DND-41 (cell line): ENCODE data around the gene MOCOS.

Experiments
- ATAC-seq: fragments of 200-7000 bp; cut with Tn5 transposase; 3 replicates; pipeline ENCODE4 v1.9.1; 2021; ENCODE audit warnings: low read depth; ENCODE audit not compliant: insufficient read depth
- DNase-seq: peaks from one replicate; pipeline ENCODE4 v3.0.0-alpha.2; 2020
- H2AFZ ChIP-seq: 2 replicates; pipeline ENCODE4 v1.6.0; 2012; ENCODE audit warnings: low read depth, low read length
- H3K27ac ChIP-seq: 2 replicates; pipeline ENCODE4 v1.5.1; 2012; ENCODE audit warnings: low read length, inconsistent platforms
- H3K27me3 ChIP-seq: fragments of 200-600 bp; sonication (generic); 2 replicates; pipeline ENCODE4 v1.6.0; 2012; ENCODE audit warnings: low read length, mild to moderate bottlenecking, inconsistent platforms; ENCODE audit not compliant: insufficient read depth, poor library complexity
- H3K36me3 ChIP-seq: 2 replicates; pipeline ENCODE4 v1.5.1; 2012; ENCODE audit warnings: low read length, inconsistent platforms; ENCODE audit not compliant: insufficient read depth
- H3K4me1 ChIP-seq: 2 replicates; pipeline ENCODE4 v1.5.1; 2012; ENCODE audit warnings: mild to moderate bottlenecking, low read length; ENCODE audit not compliant: insufficient read depth
- H3K4me2 ChIP-seq: 2 replicates; pipeline ENCODE4 v1.6.0; 2012; ENCODE audit warnings: mild to moderate bottlenecking, moderate library complexity, low read length, inconsistent platforms; ENCODE audit not compliant: insufficient read depth
- H3K4me3 ChIP-seq, 2 experiments: fragments of 200-600 bp in 1 of 2; shearing (Covaris generic) in 1 of 2; 2 replicates each; pipeline ENCODE4 v1.5.1; 2012 to 2016; ENCODE audit warnings: inconsistent platforms in 2 of 2, low read length in 2 of 2, mild to moderate bottlenecking in 2 of 2, low read depth in 1 of 2, moderate library complexity in 1 of 2
- H3K79me2 ChIP-seq: 2 replicates; pipeline ENCODE4 v1.6.0; 2012; ENCODE audit warnings: low read length, inconsistent platforms; ENCODE audit not compliant: insufficient read depth
- H3K9ac ChIP-seq: 2 replicates; pipeline ENCODE4 v1.6.0; 2012; ENCODE audit warnings: low read depth, mild to moderate bottlenecking, inconsistent platforms, low read length, moderate library complexity
- H3K9me3 ChIP-seq: 2 replicates; pipeline ENCODE4 v1.5.1; 2012; ENCODE audit warnings: low read length, moderate library complexity, mild to moderate bottlenecking, inconsistent platforms; ENCODE audit not compliant: insufficient read depth, severe bottlenecking
- H4K20me1 ChIP-seq: 2 replicates; pipeline ENCODE4 v1.6.0; 2012; ENCODE audit warnings: low read length; ENCODE audit not compliant: insufficient read depth
- CTCF ChIP-seq: IDR thresholded peaks from 2 replicates; pipeline ENCODE4 v1.5.1; 2012; ENCODE audit warnings: borderline replicate concordance, low read length, moderate library complexity, mild to moderate bottlenecking; ENCODE audit not compliant: poor library complexity, severe bottlenecking; ENCODE audit errors: extremely low read depth
- EZH2 ChIP-seq: IDR thresholded peaks from 3 replicates; pipeline ENCODE4 v1.6.1; 2012; ENCODE audit warnings: borderline replicate concordance, low read depth, mild to moderate bottlenecking, moderate library complexity, low read length, inconsistent platforms; ENCODE audit not compliant: severe bottlenecking

Gene MOCOS

GRCh38 chr18:36197511-36198166 is 10.3 kb downstream of the MOCOS start:
- Histone ChIP-seq H3K36me3 (no peaks in the 10 kb centered on the region), H3K27me3 (no peaks in the 10 kb centered on the region), H3K4me1 (no peaks in the 10 kb centered on the region), H2AFZ (no peak overlapping the region), H3K4me3 (no peak overlapping the region), H3K79me2 (no peaks in the 10 kb centered on the region), H3K4me2 (no peak overlapping the region), H3K9me3 (no peaks in the 10 kb centered on the region), H3K27ac (no peak overlapping the region), H4K20me1 (no peaks in the 10 kb centered on the region), H3K9ac (no peak overlapping the region)
- TF ChIP-seq CTCF (no peak), EZH2 (no peak)
- DNase-seq (no peak), ATAC-seq (no peak)

GRCh38 chr18:36199691-36200295 is 12.5 kb downstream of the MOCOS start:
- TF ChIP-seq EZH2 (no peak), CTCF (no peak)
- ATAC-seq, result no peak
- H3K4me1 ChIP-seq, result no peaks in the 10 kb centered on the region
- no peak overlapping the region for H3K9ac ChIP-seq
- H3K79me2 ChIP-seq, result no peaks in the 10 kb centered on the region
- DNase-seq, result no peak
- H3K4me2 ChIP-seq, result no peak overlapping the region
- H3K27me3 ChIP-seq, result no peaks in the 10 kb centered on the region
- no peaks in the 10 kb centered on the region for H4K20me1 ChIP-seq
- no peak overlapping the region for H3K4me3 ChIP-seq
- no peak overlapping the region for H3K27ac ChIP-seq
- no peak overlapping the region for H2AFZ ChIP-seq
- H3K36me3 ChIP-seq, result no peaks in the 10 kb centered on the region
- no peaks in the 10 kb centered on the region for H3K9me3 ChIP-seq

GRCh38 chr18:36200354-36200771 is 13.1 kb downstream of the MOCOS start:
- no peak for DNase-seq
- no peaks in the 10 kb centered on the region for H3K36me3 ChIP-seq
- H3K9me3 ChIP-seq, result no peaks in the 10 kb centered on the region
- H3K79me2 ChIP-seq, result no peaks in the 10 kb centered on the region
- no peak for ATAC-seq
- TF ChIP-seq CTCF, result no peak
- TF ChIP-seq EZH2, result no peak
- H3K27ac ChIP-seq, result no peak overlapping the region
- no peak overlapping the region for H3K9ac ChIP-seq
- H3K4me2 ChIP-seq, result no peak overlapping the region
- H3K4me1 ChIP-seq, result no peaks in the 10 kb centered on the region
- no peaks in the 10 kb centered on the region for H4K20me1 ChIP-seq
- H3K4me3 ChIP-seq, result no peak overlapping the region
- no peaks in the 10 kb centered on the region for H3K27me3 ChIP-seq
- no peak overlapping the region for H2AFZ ChIP-seq
